AG08396 (cell line): ENCODE measurements around the gene RBSN.
A peak's percentile ranks its signal among the peaks of the same experiment; 100 is the strongest.

Experiments
- DNase-seq: peaks from one replicate; pipeline ENCODE4 v3.0.0; 2012; ENCODE audit warnings: low spot score, mixed read lengths

RBSN gene

GRCh38 chr3:15056676-15057404 is 42.1 kb downstream of the RBSN start:
- no peak for DNase-seq

- DNase-seq, result peak; percentile 33
These were observed 43.9 kb downstream of the RBSN start for GRCh38 chr3:15055019-15055557.

GRCh38 chr3:15053541-15053940 is 45.4 kb downstream of the RBSN start:
- no peak for DNase-seq

GRCh38 chr3:15052335-15053242 is 46.4 kb downstream of the RBSN start:
- DNase-seq, result no peak

GRCh38 chr3:15051531-15051930 is 47.4 kb downstream of the RBSN start:
- peak; percentile 67 for DNase-seq

GRCh38 chr3:15050405-15051092 is 48.4 kb downstream of the RBSN start:
- no peak for DNase-seq

- no peak for DNase-seq
These were observed 49.4 kb downstream of the RBSN start for GRCh38 chr3:15049584-15049983.

- no peak for DNase-seq
These were observed 53.3 kb downstream of the RBSN start for GRCh38 chr3:15045667-15046066.

- DNase-seq, result no peak
These were observed 54.6 kb downstream of the RBSN start for GRCh38 chr3:15044326-15044725.

GRCh38 chr3:15043408-15044171 is 55.4 kb downstream of the RBSN start:
- DNase-seq, result no peak

- DNase-seq, result no peak
These were observed 56.0 kb downstream of the RBSN start for GRCh38 chr3:15042936-15043335.

GRCh38 chr3:15041950-15042349 is 57.0 kb downstream of the RBSN start:
- DNase-seq, result no peak

- no peak for DNase-seq
These were observed 58.1 kb downstream of the RBSN start for GRCh38 chr3:15040844-15041243.

GRCh38 chr3:15038306-15038705 is 60.6 kb downstream of the RBSN start:
- no peak for DNase-seq

GRCh38 chr3:15033103-15033502 is 65.8 kb downstream of the RBSN start:
- DNase-seq, result no peak

- no peak for DNase-seq
These were observed 66.3 kb downstream of the RBSN start for GRCh38 chr3:15032650-15033049.

- DNase-seq, result no peak
These were observed 69.3 kb downstream of the RBSN start for GRCh38 chr3:15029625-15030024.

- no peak for DNase-seq
These were observed 75.2 kb downstream of the RBSN start for GRCh38 chr3:15023719-15024118.

GRCh38 chr3:15023249-15023648 is 75.7 kb downstream of the RBSN start:
- no peak for DNase-seq
